HepG2 (cell line): ENCODE measurements around the gene ACTN1. TPM values are rescaled to one million over a fixed set of nuclear protein-coding genes. Genes with fewer than 3 reads are reported as not detected.

Experiments
- ATAC-seq: fragments of 200-7000 bp; cut with Tn5 transposase; 3 replicates; pipeline ENCODE4 v1.9.1; 2020; ENCODE audit warnings: mild to moderate bottlenecking, moderate library complexity
- BruUV-seq: library from RNA; stranded (reverse); fragments of 400-500 nt; replicated peaks from 2 replicates; lab custom pipeline; 2021; lab: Mats Ljungman, UMichigan
- CTCF ChIA-PET: fragments of 300-600 bp; formaldehyde crosslinking; extraction: SDS; loops from one replicate; lab custom pipeline; 2021; ENCODE audit warnings: low total read pairs, inconsistent platforms, low intra/inter-chr PET ratio; lab: Yijun Ruan, JAX
- POLR2A ChIA-PET: fragments of 350-600 bp; sonication (Branson Sonifier 250); formaldehyde crosslinking; loops from one replicate; lab custom pipeline; 2020; ENCODE audit warnings: antibody characterized with exemption, inconsistent platforms; lab: Yijun Ruan, JAX
- DNase-seq: peaks from one replicate; pipeline ENCODE4 v3.0.0-alpha.2; 2015; ENCODE audit warnings: low spot score
- FAIRE-seq: peaks from 3 replicates; lab custom pipeline; 2011; peaks lifted over from hg19 to GRCh38; lab: Jason Lieb, UNC
- H2AFZ ChIP-seq: one replicate; pipeline ENCODE4 v1.6.1; 2011; ENCODE audit warnings: low read length, inconsistent platforms
- H3K27ac ChIP-seq: fragments of 300-600 bp; 3 replicates; pipeline ENCODE4 v1.8.0; 2011; ENCODE audit warnings: mixed run types, mild to moderate bottlenecking, mixed read lengths, low read length, inconsistent platforms; ENCODE audit not compliant: insufficient read depth; ENCODE audit errors: extremely low read length
- H3K27me3 ChIP-seq, 2 experiments: fragments of 200-600 bp in 1 of 2; 2 replicates in 1 of 2; 3 replicates in 1 of 2; pipeline versions ENCODE4 v1.6.0 to v1.8.0; 2011; ENCODE audit warnings: low read length in 2 of 2, mild to moderate bottlenecking in 2 of 2, moderate library complexity in 2 of 2, inconsistent platforms in 1 of 2; ENCODE audit not compliant: insufficient read depth in 2 of 2, control insufficient read depth in 1 of 2
- H3K36me3 ChIP-seq, 2 experiments: fragments of 200-600 bp in 1 of 2; replicated peaks in 1 of 2; 2 replicates in 1 of 2; 3 replicates in 1 of 2; pipeline versions ENCODE4 v1.5.1 to v1.8.0; 2011; ENCODE audit warnings: low read length in 2 of 2, inconsistent platforms in 1 of 2; ENCODE audit not compliant: insufficient read depth in 2 of 2, control insufficient read depth in 1 of 2
- H3K4me1 ChIP-seq: 2 replicates; pipeline ENCODE4 v1.5.1; 2012; ENCODE audit warnings: low read length, inconsistent platforms; ENCODE audit not compliant: insufficient read depth
- H3K4me2 ChIP-seq: 2 replicates; pipeline ENCODE4 v1.6.0; 2011; ENCODE audit warnings: low read depth, low read length, inconsistent platforms
- H3K4me3 ChIP-seq, 3 experiments: fragments of 200-600 bp in 1 of 3; sonication (generic), shearing (Covaris generic) in 1 of 3; replicated peaks in 1 of 3; 2 replicates each; pipeline ENCODE4 v1.5.1; 2011 to 2016; ENCODE audit warnings: low read length in 3 of 3, inconsistent platforms in 2 of 3, low read depth in 2 of 3, mild to moderate bottlenecking in 2 of 3, control low read depth in 1 of 3, mixed read lengths in 1 of 3; ENCODE audit not compliant: insufficient read depth in 1 of 3
- H3K79me2 ChIP-seq: one replicate; pipeline ENCODE4 v1.6.1; 2011; ENCODE audit warnings: low read length, inconsistent platforms; ENCODE audit not compliant: insufficient read depth
- H3K9ac ChIP-seq: 2 replicates; pipeline ENCODE4 v1.6.0; 2011; ENCODE audit warnings: mild to moderate bottlenecking, low read depth, low read length, inconsistent platforms; ENCODE audit not compliant: insufficient read depth
- H3K9me3 ChIP-seq: 2 replicates; pipeline ENCODE4 v1.5.1; 2012; ENCODE audit warnings: mild to moderate bottlenecking, low read length
- H4K20me1 ChIP-seq: 2 replicates; pipeline ENCODE4 v1.6.0; 2011; ENCODE audit warnings: inconsistent platforms, mild to moderate bottlenecking, low read length, moderate library complexity; ENCODE audit not compliant: insufficient read depth
- ATM ChIP-seq: fragments of 450-650 bp; IDR thresholded peaks from 2 replicates; pipeline ENCODE4 v1.7.1; 2017; ENCODE audit warnings: mild to moderate bottlenecking, borderline replicate concordance
- BRD4 ChIP-seq: sonication (generic); formaldehyde crosslinking; IDR thresholded peaks from 2 replicates; pipeline ENCODE4 v1.4.0; 2020; ENCODE audit warnings: missing genetic modification reagents
- CREM ChIP-seq, 2 experiments: sonication (generic) in 1 of 2; formaldehyde crosslinking in 1 of 2; IDR thresholded peaks; 2 replicates each; pipeline versions ENCODE4 v1.4.0 to v1.6.1; 2016 to 2020; ENCODE audit warnings: antibody characterized with exemption in 1 of 2, mild to moderate bottlenecking in 1 of 2, missing genetic modification reagents in 1 of 2
- HMGA1 ChIP-seq: sonication (generic); formaldehyde crosslinking; conservative IDR thresholded peaks from 2 replicates; pipeline ENCODE4 v1.4.0; 2020; ENCODE audit warnings: missing genetic modification reagents
- MTF2 ChIP-seq: sonication (generic); formaldehyde crosslinking; IDR thresholded peaks from 2 replicates; pipeline ENCODE4 v1.5.0; 2020; ENCODE audit warnings: missing genetic modification reagents, borderline replicate concordance
- PHF5A ChIP-seq: IDR thresholded peaks from one replicate; pipeline ENCODE4 v1.6.1; 2018; ENCODE audit warnings: low read depth, missing genetic modification reagents; ENCODE audit not compliant: unreplicated experiment
- POLR2AphosphoS2 ChIP-seq: IDR thresholded peaks from 2 replicates; pipeline ENCODE4 v1.6.1; 2011; ENCODE audit warnings: low read depth, low read length, improper control_type of control experiment
- RNF2 ChIP-seq: fragments of 450-650 bp; conservative IDR thresholded peaks from 2 replicates; pipeline ENCODE4 v1.6.1; 2016; ENCODE audit warnings: low read depth
- YEATS4 ChIP-seq: sonication (generic); formaldehyde crosslinking; IDR thresholded peaks from 2 replicates; pipeline ENCODE4 v1.4.0; 2020; ENCODE audit warnings: missing genetic modification reagents, borderline replicate concordance
- ZBTB42 ChIP-seq: sonication (generic); formaldehyde crosslinking; IDR thresholded peaks from 2 replicates; pipeline ENCODE4 v1.5.0; 2020; ENCODE audit warnings: mild to moderate bottlenecking, missing genetic modification reagents
- ZMYM4 ChIP-seq: sonication (generic); formaldehyde crosslinking; IDR thresholded peaks from 2 replicates; pipeline ENCODE4 v1.8.1; 2023; ENCODE audit warnings: mild to moderate bottlenecking, missing genetic modification reagents
- ZNF138 ChIP-seq: sonication (generic); formaldehyde crosslinking; IDR thresholded peaks from 2 replicates; pipeline ENCODE4 v1.5.0; 2020; ENCODE audit warnings: mild to moderate bottlenecking, low read depth, missing genetic modification reagents
- ZNF670 ChIP-seq: sonication (generic); formaldehyde crosslinking; IDR thresholded peaks from 2 replicates; pipeline ENCODE4 v1.8.0; 2022; ENCODE audit warnings: mild to moderate bottlenecking, missing genetic modification reagents, borderline replicate concordance
- ZSCAN9 ChIP-seq: IDR thresholded peaks from 2 replicates; pipeline ENCODE4 v1.6.1; 2016; ENCODE audit warnings: borderline replicate concordance
- WGBS: methylation state at CpG from one replicate; pipeline ENCODE4 v1.1.6; 2017; ENCODE audit warnings: low lambda C conversion rate; 5-methylcytosine and 5-hydroxymethylcytosine counted together
- in situ Hi-C: cut with HindIII; loops from 2 replicates; pipeline ENCODE4 v1.10.0; 2017; ENCODE audit warnings: low pct_unique_long_range_greater_than_20kb; ENCODE audit not compliant: extremely low pct_ligation_motif_present
- intact Hi-C: fragments of 100-400 bp; cut with micrococcal nuclease; formaldehyde crosslinking; loops from one replicate; pipeline ENCODE4 v1.10.0; 2022; ENCODE audit not compliant: unreplicated experiment
- polyA plus RNA-seq, 8 experiments: library from polyadenylated mRNA; depleted of rRNA in 3 of 8; stranded (reverse) in 7 of 8; unstranded in 1 of 8; fragments of >200 nt; fragmentation: Illumina TruSeq in 4 of 8; extraction: Trizol in 4 of 8; gene quantifications; 2 replicates each; pipeline versions ENCODE4 v1.2.1 to v1.2.3, GENCODE V29; 2011 to 2016; ENCODE audit warnings: low read depth in 4 of 8, missing spikeins in 1 of 8, mixed read lengths in 1 of 8; ENCODE audit not compliant: insufficient read depth in 1 of 8
- total RNA-seq, 5 experiments: library from RNA; depleted of rRNA; stranded (reverse); fragments of >200 nt; fragmentation: Illumina TruSeq; extraction: Trizol; gene quantifications; 2 replicates each; pipeline ENCODE4 v1.2.3, GENCODE V29; 2016; ENCODE audit warnings: low read depth in 1 of 5
- TF ChIP-seq, protein P1 (sequence below): sonication (generic); formaldehyde crosslinking; IDR thresholded peaks from 2 replicates; pipeline ENCODE4 v1.5.0; 2020; ENCODE audit warnings: missing genetic modification reagents

Gene ACTN1
- total and polyA plus RNA-seq, 2 of the 13 experiments (the other 11 are each of a cell fraction or from before 2014, with no cell fraction given), result 58.6 to 162 TPM

DNA sequence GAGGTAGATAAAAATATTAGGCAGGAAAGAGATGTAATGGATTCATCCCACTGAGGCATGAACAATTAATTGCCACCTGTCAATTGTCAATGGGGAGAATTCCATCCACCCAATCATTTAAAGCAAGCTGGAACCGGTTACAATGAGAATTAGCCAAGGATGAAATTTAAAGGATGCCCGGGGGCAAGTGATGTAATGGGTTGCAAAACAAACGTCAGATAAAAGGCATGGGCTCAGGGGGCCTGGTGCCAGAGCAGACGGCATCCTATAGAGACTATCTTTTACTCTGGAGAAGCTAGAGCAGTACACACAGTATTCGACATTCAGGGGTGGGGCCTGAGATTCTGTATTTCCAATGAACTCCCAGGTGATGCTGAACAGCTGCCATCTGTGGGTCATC lies 105.7 kb downstream of the ACTN1 start:
- in situ Hi-C loops (no loop called here), intact Hi-C loops (no loop called here)
- WGBS, result 95% methylated on average over 5 of the region's 5 CpGs
- Histone ChIP-seq H3K27ac (no peak overlapping the region), H2AFZ (no peak overlapping the region), H3K4me3 (no peak overlapping the region), H3K4me2 (no peak overlapping the region)
- TF ChIP-seq POLR2AphosphoS2 (no peak), BRD4 (CRISPR knock-in tag) (no peak), YEATS4 (CRISPR knock-in tag) (no peak), ZNF138 (CRISPR knock-in tag) (no peak), ZMYM4 (CRISPR knock-in tag) (no peak), ZSCAN9 (no peak), ATM (no peak), MTF2 (CRISPR knock-in tag) (no peak), ZBTB42 (CRISPR knock-in tag) (no peak), PHF5A (CRISPR knock-in tag) (no peak), CREM (IDR thresholded peaks at IDR 0.05) (no peak), CREM (CRISPR knock-in tag; IDR thresholded peaks at IDR 0.05) (no peak), HMGA1 (CRISPR knock-in tag) (no peak), ZNF670 (CRISPR knock-in tag) (no peak), RNF2 (no peak)
- TF ChIP-seq, protein P1, sequence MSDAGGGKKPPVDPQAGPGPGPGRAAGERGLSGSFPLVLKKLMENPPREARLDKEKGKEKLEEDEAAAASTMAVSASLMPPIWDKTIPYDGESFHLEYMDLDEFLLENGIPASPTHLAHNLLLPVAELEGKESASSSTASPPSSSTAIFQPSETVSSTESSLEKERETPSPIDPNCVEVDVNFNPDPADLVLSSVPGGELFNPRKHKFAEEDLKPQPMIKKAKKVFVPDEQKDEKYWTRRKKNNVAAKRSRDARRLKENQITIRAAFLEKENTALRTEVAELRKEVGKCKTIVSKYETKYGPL (CRISPR knock-in tag), result no peak
- TF ChIP-seq, all 625 proteins: peak for 0
- H3K4me1 ChIP-seq, result no peaks in the 10 kb centered on the region
- POLR2A ChIA-PET, result no interaction called here
- H4K20me1 ChIP-seq, result no peaks in the 10 kb centered on the region
- BruUV-seq, result no TSS peak
- H3K79me2 ChIP-seq, result no peaks in the 10 kb centered on the region
- DNase-seq (no peak), ATAC-seq (no peak), FAIRE-seq (no peak)
- H3K9ac ChIP-seq, result no peak overlapping the region
- H3K36me3 ChIP-seq, result peaks cover 31 to 59% of the 10 kb centered on the region in 2 experiments; a peak in 4 of 5 replicates
- CTCF ChIA-PET, result no interaction called here
- H3K27me3 ChIP-seq, result no peaks in the 10 kb centered on the region
- H3K9me3 ChIP-seq, result no peaks in the 10 kb centered on the region
